HepG2 (cell line): Measurements from ENCODE around the gene MMP24OS. TPM values are rescaled to one million over a fixed set of nuclear protein-coding genes. Genes with fewer than 3 reads are reported as not detected.
A peak's percentile ranks its signal among the peaks of the same experiment; 100 is the strongest.

ENCODE experiments used
- JUND ChIP-seq: sonication (generic); formaldehyde crosslinking; IDR thresholded peaks from 2 replicates; pipeline ENCODE4 v1.8.0; 2022; ENCODE audit warnings: mild to moderate bottlenecking, missing genetic modification reagents
- PAXIP1 ChIP-seq: sonication (generic); formaldehyde crosslinking; conservative IDR thresholded peaks from 2 replicates; pipeline ENCODE4 v1.4.0; 2020; ENCODE audit warnings: mild to moderate bottlenecking, missing genetic modification reagents, moderate library complexity
- ZKSCAN8 ChIP-seq: IDR thresholded peaks from 2 replicates; pipeline ENCODE4 v1.6.1; 2016; ENCODE audit warnings: borderline replicate concordance, missing genetic modification reagents, missing compliant biosample characterization
- ZNF142 ChIP-seq: sonication (generic); formaldehyde crosslinking; IDR thresholded peaks from 2 replicates; pipeline ENCODE4 v1.4.0; 2020; ENCODE audit warnings: missing genetic modification reagents
- ZNF260 ChIP-seq: sonication (generic); formaldehyde crosslinking; IDR thresholded peaks from 2 replicates; pipeline ENCODE4 v1.4.0; 2020; ENCODE audit warnings: missing genetic modification reagents, low read depth, mild to moderate bottlenecking, borderline replicate concordance
- ZNF263 ChIP-seq: sonication (generic); formaldehyde crosslinking; IDR thresholded peaks from 2 replicates; pipeline ENCODE4 v1.4.0; 2020; ENCODE audit warnings: missing genetic modification reagents
- ZNF296 ChIP-seq: sonication (generic); formaldehyde crosslinking; conservative IDR thresholded peaks from 2 replicates; pipeline ENCODE4 v1.5.0; 2020; ENCODE audit warnings: mild to moderate bottlenecking, missing genetic modification reagents
- ZNF468 ChIP-seq: sonication (generic); formaldehyde crosslinking; IDR thresholded peaks from 2 replicates; pipeline ENCODE4 v1.8.0; 2022; ENCODE audit warnings: mild to moderate bottlenecking, moderate library complexity, missing genetic modification reagents
- ZNF550 ChIP-seq: sonication (generic); formaldehyde crosslinking; IDR thresholded peaks from 2 replicates; pipeline ENCODE4 v1.4.0; 2020; ENCODE audit warnings: mild to moderate bottlenecking, missing genetic modification reagents, borderline replicate concordance
- ZNF615 ChIP-seq: sonication (generic); formaldehyde crosslinking; IDR thresholded peaks from 2 replicates; pipeline ENCODE4 v1.5.0; 2020; ENCODE audit warnings: mild to moderate bottlenecking, missing genetic modification reagents, borderline replicate concordance
- ZNF646 ChIP-seq: sonication (generic); formaldehyde crosslinking; IDR thresholded peaks from 2 replicates; pipeline ENCODE4 v1.9.0; 2021; ENCODE audit warnings: mild to moderate bottlenecking, missing genetic modification reagents
- polyA plus RNA-seq, 8 experiments: library from polyadenylated mRNA; depleted of rRNA in 3 of 8; stranded (reverse) in 7 of 8; unstranded in 1 of 8; fragments of >200 nt; fragmentation: Illumina TruSeq in 4 of 8; extraction: Trizol in 4 of 8; gene quantifications; 2 replicates each; pipeline versions ENCODE4 v1.2.1 to v1.2.3, GENCODE V29; 2011 to 2016; ENCODE audit warnings: low read depth in 4 of 8, missing spikeins in 1 of 8, mixed read lengths in 1 of 8; ENCODE audit not compliant: insufficient read depth in 1 of 8
- total RNA-seq, 5 experiments: library from RNA; depleted of rRNA; stranded (reverse); fragments of >200 nt; fragmentation: Illumina TruSeq; extraction: Trizol; gene quantifications; 2 replicates each; pipeline ENCODE4 v1.2.3, GENCODE V29; 2016; ENCODE audit warnings: low read depth in 1 of 5

Gene MMP24OS
- total and polyA plus RNA-seq, 2 of the 13 experiments (the other 11 are each of a cell fraction or from before 2014, with no cell fraction given), result 6.0 to 8.5 TPM

- peak; percentile 58; the same call in 1 of the 2 replicates for TF ChIP-seq PAXIP1 (CRISPR knock-in tag)
- TF ChIP-seq ZKSCAN8 (CRISPR knock-in tag), result no peak
- no peak for TF ChIP-seq ZNF468 (CRISPR knock-in tag)
- no peak for TF ChIP-seq ZNF646 (CRISPR knock-in tag)
- TF ChIP-seq ZNF550, result 0 out of 2 replicates have a peak, but pooled peaks have one; percentile 53
- no peak for TF ChIP-seq ZNF615 (CRISPR knock-in tag)
- TF ChIP-seq ZNF260 (CRISPR knock-in tag), result no peak
- TF ChIP-seq ZNF263 (CRISPR knock-in tag), result no peak
- 0 out of 2 replicates have a peak, but pooled peaks have one; percentile 39 for TF ChIP-seq ZNF296 (CRISPR knock-in tag)
- no peak for TF ChIP-seq ZNF142 (CRISPR knock-in tag)
- TF ChIP-seq JUND (CRISPR knock-in tag), result no peak
Observed at GRCh38 chr20:35293303-35294292, 15.7 kb upstream of the MMP24OS start (continued).
